DND-41 (cell line): Measurements from ENCODE around the gene PRDX5.

Source experiments
- ATAC-seq: fragments of 200-7000 bp; cut with Tn5 transposase; 3 replicates; pipeline ENCODE4 v1.9.1; 2021; ENCODE audit warnings: low read depth; ENCODE audit not compliant: insufficient read depth
- DNase-seq: peaks from one replicate; pipeline ENCODE4 v3.0.0-alpha.2; 2020
- H2AFZ ChIP-seq: 2 replicates; pipeline ENCODE4 v1.6.0; 2012; ENCODE audit warnings: low read depth, low read length
- H3K27ac ChIP-seq: 2 replicates; pipeline ENCODE4 v1.5.1; 2012; ENCODE audit warnings: low read length, inconsistent platforms
- H3K27me3 ChIP-seq: fragments of 200-600 bp; sonication (generic); 2 replicates; pipeline ENCODE4 v1.6.0; 2012; ENCODE audit warnings: low read length, mild to moderate bottlenecking, inconsistent platforms; ENCODE audit not compliant: insufficient read depth, poor library complexity
- H3K36me3 ChIP-seq: 2 replicates; pipeline ENCODE4 v1.5.1; 2012; ENCODE audit warnings: low read length, inconsistent platforms; ENCODE audit not compliant: insufficient read depth
- H3K4me1 ChIP-seq: 2 replicates; pipeline ENCODE4 v1.5.1; 2012; ENCODE audit warnings: mild to moderate bottlenecking, low read length; ENCODE audit not compliant: insufficient read depth
- H3K4me2 ChIP-seq: 2 replicates; pipeline ENCODE4 v1.6.0; 2012; ENCODE audit warnings: mild to moderate bottlenecking, moderate library complexity, low read length, inconsistent platforms; ENCODE audit not compliant: insufficient read depth
- H3K4me3 ChIP-seq, 2 experiments: fragments of 200-600 bp in 1 of 2; shearing (Covaris generic) in 1 of 2; 2 replicates each; pipeline ENCODE4 v1.5.1; 2012 to 2016; ENCODE audit warnings: inconsistent platforms in 2 of 2, low read length in 2 of 2, mild to moderate bottlenecking in 2 of 2, low read depth in 1 of 2, moderate library complexity in 1 of 2
- H3K79me2 ChIP-seq: 2 replicates; pipeline ENCODE4 v1.6.0; 2012; ENCODE audit warnings: low read length, inconsistent platforms; ENCODE audit not compliant: insufficient read depth
- H3K9ac ChIP-seq: 2 replicates; pipeline ENCODE4 v1.6.0; 2012; ENCODE audit warnings: low read depth, mild to moderate bottlenecking, inconsistent platforms, low read length, moderate library complexity
- H3K9me3 ChIP-seq: 2 replicates; pipeline ENCODE4 v1.5.1; 2012; ENCODE audit warnings: low read length, moderate library complexity, mild to moderate bottlenecking, inconsistent platforms; ENCODE audit not compliant: insufficient read depth, severe bottlenecking
- H4K20me1 ChIP-seq: 2 replicates; pipeline ENCODE4 v1.6.0; 2012; ENCODE audit warnings: low read length; ENCODE audit not compliant: insufficient read depth
- EZH2 ChIP-seq: IDR thresholded peaks from 3 replicates; pipeline ENCODE4 v1.6.1; 2012; ENCODE audit warnings: borderline replicate concordance, low read depth, mild to moderate bottlenecking, moderate library complexity, low read length, inconsistent platforms; ENCODE audit not compliant: severe bottlenecking
- TF ChIP-seq, protein P1 (sequence below): IDR thresholded peaks from 2 replicates; pipeline ENCODE4 v1.5.1; 2012; ENCODE audit warnings: borderline replicate concordance, low read length, moderate library complexity, mild to moderate bottlenecking; ENCODE audit not compliant: poor library complexity, severe bottlenecking; ENCODE audit errors: extremely low read depth

Gene PRDX5

DNA sequence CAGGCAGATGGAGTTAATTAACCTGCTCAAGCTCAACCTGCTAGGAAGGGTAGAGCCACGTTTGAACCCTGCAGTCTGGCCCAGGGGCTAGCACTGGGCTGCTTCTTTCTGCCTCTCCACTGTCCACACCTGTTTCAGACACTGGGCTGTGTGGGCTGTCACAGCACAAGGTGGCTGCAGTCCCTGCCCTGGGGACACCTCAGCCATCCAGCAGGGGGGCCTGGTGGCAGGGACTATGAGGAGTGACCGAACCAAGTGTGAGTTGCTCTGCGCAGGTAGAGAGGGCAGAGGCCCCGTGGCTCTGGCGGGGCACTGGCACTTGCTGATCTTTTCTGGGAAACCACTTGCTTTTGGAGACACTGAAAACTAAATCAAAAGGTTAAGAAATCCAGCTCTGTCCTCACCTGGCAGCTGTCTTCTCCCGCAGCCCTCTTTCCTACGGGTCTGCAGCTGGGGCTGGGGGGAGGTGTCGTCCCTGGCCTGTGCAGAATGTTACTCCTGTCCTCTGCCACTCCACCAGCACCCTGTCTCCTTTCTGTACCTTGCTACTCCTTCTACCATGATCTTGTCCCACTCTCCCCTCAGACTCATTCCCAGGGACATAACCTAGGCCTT lies 39.2 kb upstream of the PRDX5 start:
- no peak overlapping the region for H3K4me2 ChIP-seq
- DNase-seq (no peak), ATAC-seq (no peak)
- H3K9me3 ChIP-seq, result no peaks in the 10 kb centered on the region
- no peak overlapping the region for H3K27ac ChIP-seq
- no peaks in the 10 kb centered on the region for H4K20me1 ChIP-seq
- no peaks in the 10 kb centered on the region for H3K27me3 ChIP-seq
- H3K4me3 ChIP-seq, result no peak overlapping the region
- peaks cover 9% of the 10 kb centered on the region for H3K4me1 ChIP-seq
- H3K79me2 ChIP-seq, result peaks cover 27% of the 10 kb centered on the region
- H3K36me3 ChIP-seq, result peaks cover 47% of the 10 kb centered on the region
- no peak overlapping the region for H3K9ac ChIP-seq
- no peak overlapping the region for H2AFZ ChIP-seq
- TF ChIP-seq, protein P1, sequence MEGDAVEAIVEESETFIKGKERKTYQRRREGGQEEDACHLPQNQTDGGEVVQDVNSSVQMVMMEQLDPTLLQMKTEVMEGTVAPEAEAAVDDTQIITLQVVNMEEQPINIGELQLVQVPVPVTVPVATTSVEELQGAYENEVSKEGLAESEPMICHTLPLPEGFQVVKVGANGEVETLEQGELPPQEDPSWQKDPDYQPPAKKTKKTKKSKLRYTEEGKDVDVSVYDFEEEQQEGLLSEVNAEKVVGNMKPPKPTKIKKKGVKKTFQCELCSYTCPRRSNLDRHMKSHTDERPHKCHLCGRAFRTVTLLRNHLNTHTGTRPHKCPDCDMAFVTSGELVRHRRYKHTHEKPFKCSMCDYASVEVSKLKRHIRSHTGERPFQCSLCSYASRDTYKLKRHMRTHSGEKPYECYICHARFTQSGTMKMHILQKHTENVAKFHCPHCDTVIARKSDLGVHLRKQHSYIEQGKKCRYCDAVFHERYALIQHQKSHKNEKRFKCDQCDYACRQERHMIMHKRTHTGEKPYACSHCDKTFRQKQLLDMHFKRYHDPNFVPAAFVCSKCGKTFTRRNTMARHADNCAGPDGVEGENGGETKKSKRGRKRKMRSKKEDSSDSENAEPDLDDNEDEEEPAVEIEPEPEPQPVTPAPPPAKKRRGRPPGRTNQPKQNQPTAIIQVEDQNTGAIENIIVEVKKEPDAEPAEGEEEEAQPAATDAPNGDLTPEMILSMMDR, result no peak
- no peak for TF ChIP-seq EZH2

DNA sequence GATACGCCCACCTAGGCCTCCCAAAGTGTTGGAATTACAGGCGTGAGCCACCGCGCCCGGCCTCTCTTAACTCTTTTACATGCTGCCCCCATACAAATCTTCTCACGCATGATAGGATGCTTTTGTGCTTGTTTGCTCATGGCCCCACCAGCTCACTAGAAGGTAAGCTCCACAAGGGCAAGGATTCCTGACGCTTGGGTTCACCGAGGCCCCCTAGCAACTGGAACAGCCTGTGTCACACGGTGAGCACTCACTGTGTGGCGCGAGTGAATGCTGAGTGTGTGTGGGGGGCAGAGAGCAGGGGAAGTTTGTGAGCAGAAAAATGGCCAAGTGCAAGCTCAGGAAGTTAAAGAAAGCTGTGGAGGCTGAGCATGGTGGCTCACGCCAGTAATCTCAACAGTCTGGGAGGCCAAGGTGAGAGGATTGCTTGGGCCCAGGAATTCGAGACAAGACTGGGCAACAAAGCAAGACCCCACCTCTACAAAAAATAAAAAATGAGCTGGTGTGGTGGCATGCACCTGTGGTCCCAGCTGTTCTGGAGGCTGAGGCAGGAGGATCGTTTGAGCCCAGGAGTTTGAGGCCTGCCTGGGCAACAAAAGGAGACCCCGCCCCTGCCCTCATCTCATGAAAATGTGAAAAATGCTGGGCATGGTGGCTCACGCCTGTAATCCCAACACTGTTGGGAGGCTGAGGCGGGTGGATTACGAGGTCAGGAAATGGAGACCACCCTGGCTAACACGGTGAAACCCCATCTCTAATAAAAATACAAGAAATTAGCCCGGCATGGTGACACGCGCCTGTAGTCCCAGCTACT lies 35.8 kb upstream of the PRDX5 start:
- TF ChIP-seq, protein P1, result no peak
- TF ChIP-seq EZH2, result no peak
- H2AFZ ChIP-seq, result no peak overlapping the region
- H3K27me3 ChIP-seq, result no peaks in the 10 kb centered on the region
- H4K20me1 ChIP-seq, result no peaks in the 10 kb centered on the region
- DNase-seq (no peak), ATAC-seq (no peak)
- H3K4me1 ChIP-seq, result peaks cover 28% of the 10 kb centered on the region
- H3K4me3 ChIP-seq, result no peak overlapping the region
- H3K9me3 ChIP-seq, result no peaks in the 10 kb centered on the region
- H3K4me2 ChIP-seq, result no peak overlapping the region
- no peak overlapping the region for H3K27ac ChIP-seq
- peaks cover 33% of the 10 kb centered on the region for H3K79me2 ChIP-seq
- H3K9ac ChIP-seq, result no peak overlapping the region
- peaks cover 29% of the 10 kb centered on the region for H3K36me3 ChIP-seq

DNA sequence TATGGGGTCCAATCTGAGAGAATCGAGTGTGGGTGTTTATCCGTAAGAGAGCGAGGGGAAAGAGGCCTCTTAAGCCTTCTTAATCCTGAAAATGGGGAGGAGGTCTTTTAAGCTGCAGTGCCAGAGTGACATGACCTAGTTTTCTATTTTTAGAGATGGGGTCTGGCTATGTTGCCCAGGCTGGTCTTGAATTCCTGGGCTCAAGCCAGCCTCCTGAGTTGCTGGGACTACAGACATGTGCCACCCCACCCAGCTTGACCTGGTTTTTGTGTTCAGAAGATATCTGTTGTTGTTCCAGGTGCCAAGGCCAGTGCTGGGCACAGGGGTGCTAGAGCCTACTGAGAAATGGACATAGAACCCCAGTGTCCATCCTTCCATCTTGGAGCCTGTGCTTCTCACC lies 34.8 kb upstream of the PRDX5 start:
- Histone ChIP-seq H2AFZ (no peak overlapping the region), H3K27me3 (no peaks in the 10 kb centered on the region), H3K79me2 (peaks cover 32% of the 10 kb centered on the region), H3K9me3 (no peaks in the 10 kb centered on the region), H3K9ac (peak overlapping the region; percentile 74), H3K36me3 (peaks cover 29% of the 10 kb centered on the region), H3K4me1 (peaks cover 36% of the 10 kb centered on the region), H3K4me2 (peak overlapping the region; percentile 83), H3K4me3 (0 out of 4 replicates have a peak overlapping the region, but pooled peaks of 1 of the 2 experiments have one; percentile 67), H3K27ac (no peak overlapping the region), H4K20me1 (no peaks in the 10 kb centered on the region)
- ATAC-seq, result no peak
- DNase-seq, result no peak
- no peak for TF ChIP-seq EZH2
- TF ChIP-seq, protein P1, result no peak
